Measurements from ENCODE around the gene KRTAP1-3.
"Not testable (repeated sequence)": the region's sequence is repeated elsewhere in the genome, so short reads cannot be mapped to it uniquely, and the experiment has no call there.

Gene KRTAP1-3

DNA sequence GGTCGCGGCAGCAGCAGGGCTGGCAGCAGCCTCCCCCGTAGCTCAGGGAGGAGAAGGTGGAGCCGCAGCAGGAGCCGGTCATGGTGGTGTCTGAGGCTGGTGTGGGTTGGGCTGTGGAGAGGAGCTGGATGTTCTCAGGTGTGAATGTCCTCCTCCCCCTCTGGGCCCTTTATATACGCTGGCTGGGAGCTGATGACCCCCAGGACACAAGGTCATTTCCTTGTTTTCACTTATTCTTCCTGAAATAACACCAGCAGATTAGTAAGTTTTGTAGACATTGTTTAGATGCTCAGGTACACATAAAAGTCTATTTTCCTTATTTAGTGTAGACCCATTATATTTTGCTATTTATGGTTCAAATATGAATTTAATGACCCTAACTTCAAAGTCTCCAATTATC is 20.5 kb upstream of the KRTAP1-3 start, which contains the start of gene KRTAP2-2:
Gene KRTAP2-2, minus strand, starts transcription at position 101 of the 400 bp plus-strand sequence. Its CDS starts 19 bp downstream, at position 82.
- not testable (repeated sequence) for DNase-seq (ENCODE audit: insufficient read length, low spot score); FAIRE-seq

DNA sequence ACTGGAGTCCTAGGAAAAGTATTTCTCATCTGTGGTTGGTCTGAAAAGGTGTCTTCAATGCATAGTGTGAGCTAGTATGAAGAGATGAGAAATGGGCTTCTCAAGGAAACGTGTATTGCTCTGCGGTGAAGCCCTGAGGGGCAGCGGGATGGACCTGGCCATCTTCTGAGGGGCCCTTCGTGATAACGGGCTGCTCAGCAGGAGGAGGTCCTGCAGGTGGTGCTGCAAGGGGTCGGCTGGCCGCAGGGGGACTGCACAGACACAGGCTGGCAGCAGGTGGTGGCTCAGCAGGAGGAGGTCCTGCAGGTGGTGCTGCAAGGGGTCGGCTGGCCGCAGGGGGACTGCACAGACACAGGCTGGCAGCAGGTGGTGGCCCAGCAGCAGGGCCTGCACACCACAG is 19.9 kb upstream of the KRTAP1-3 start:
- not testable (repeated sequence) for FAIRE-seq

DNA sequence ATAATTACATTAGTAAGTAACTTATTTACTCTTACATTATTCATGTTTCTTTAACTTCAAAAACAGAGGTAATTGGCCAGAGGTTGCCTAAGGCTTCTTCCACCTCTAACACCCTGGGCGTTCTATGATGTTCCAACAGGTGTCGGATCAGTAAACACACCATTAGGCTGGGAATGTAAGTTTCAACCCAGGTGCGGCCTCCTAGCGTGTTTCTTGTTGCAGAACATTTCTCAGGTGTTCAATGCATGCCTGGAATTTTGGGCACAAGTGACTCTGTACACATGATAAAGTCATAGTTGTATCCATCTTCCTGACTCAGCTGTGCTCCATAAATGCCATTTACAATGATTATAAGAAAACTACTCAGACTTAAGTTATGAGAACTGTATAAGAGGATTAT is 19.4 kb upstream of the KRTAP1-3 start:
- FAIRE-seq (no peak), DNase-seq (ENCODE audit: insufficient read length, low spot score) (no peak)

More for the DNA sequence above, 19.9 kb upstream of the KRTAP1-3 start:
- not testable (repeated sequence) for DNase-seq (ENCODE audit: insufficient read length, low spot score)

DNA sequence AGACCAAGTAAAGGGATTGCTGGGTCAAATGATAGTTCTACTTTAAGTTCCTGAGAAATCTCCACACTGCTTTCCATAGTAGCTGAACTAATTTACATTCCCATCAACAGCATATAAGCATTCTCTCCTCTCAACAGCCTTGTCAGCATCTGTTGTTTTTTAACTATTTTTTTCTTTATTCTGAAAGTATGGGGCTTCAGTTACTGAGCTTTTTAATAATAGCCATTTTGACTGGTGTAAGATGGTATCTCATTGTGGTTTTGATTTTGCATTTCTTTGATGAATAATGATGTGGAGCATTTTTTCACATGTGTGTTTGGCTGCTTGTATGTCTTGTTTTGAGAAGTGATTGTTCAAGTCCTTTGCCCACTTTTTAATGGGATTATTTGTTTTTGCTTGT is 17.9 kb upstream of the KRTAP1-3 start:
- no peak for FAIRE-seq
- DNase-seq (ENCODE audit: insufficient read length, low spot score) = no peak

DNA sequence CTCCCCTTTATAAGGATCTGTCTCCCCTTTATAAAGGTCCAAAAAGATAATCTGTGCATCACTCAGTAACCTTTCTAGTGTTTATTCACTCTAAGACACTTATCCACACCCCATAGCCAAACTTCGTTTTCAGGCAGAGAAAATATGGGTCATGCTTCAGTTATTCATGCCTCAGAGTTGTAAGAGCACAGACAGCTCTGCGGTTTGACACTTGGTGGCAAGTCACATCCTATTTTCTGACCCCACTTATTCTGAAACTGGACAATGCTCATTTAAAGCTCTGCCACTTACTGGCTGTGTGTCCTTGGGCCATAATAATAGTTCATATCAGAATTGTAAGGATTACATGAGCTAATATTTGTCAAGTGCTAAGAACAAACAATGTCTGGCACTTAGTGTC is 14.4 kb upstream of the KRTAP1-3 start:
- DNase-seq (ENCODE audit: insufficient read length, low spot score) (peak; percentile 53), FAIRE-seq (peak; percentile 84)

DNA sequence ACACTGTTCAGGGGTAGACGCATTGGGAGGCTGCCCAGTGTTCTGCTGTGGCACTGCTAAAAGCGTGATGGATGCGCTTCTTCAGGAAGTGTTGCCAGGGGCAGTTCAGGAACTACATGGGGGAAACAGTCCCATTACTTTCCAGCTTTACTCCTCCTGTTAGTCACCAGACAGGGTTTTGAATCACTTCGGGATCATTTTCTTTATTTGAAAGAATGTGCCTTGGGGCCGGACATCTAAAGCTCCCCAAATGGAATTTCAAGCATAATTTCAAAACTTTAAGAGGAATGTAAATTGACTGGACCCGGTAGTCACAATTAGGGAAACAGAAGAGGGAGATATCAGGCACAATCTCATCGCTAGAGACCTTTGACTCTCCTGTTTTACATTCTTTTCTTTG is 13.8 kb upstream of the KRTAP1-3 start:
- FAIRE-seq (peak; percentile 68), DNase-seq (ENCODE audit: insufficient read length, low spot score) (peak; percentile 62)

DNA sequence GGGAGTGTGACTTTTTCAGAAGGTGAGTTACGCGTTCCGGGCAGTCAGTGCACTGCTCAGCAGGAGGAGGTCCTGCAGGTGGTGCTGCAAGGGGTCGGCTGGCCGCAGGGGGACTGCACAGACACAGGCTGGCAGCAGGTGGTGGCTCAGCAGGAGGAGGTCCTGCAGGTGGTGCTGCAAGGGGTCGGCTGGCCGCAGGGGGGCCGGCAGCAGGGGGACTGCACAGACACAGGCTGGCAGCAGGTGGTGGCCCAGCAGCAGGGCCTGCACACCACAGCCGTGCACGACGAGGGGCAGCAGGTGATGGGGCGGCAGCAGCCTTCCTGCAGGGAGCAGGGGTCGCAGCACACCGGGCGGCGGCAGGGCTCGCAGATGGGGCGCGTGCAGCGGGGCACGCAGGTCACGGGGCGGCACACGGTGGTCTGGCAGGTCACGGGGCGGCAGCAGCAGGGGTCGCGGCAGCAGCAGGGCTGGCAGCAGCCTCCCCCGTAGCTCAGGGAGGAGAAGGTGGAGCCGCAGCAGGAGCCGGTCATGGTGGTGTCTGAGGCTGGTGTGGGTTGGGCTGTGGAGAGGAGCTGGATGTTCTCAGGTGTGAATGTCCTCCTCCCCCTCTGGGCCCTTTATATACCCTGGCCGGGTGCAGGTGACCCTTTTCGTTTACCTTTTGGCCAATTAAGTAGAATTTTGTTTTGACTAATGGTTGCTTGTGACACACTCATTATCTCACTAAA is 12.2 kb upstream of the KRTAP1-3 start, which contains the start of gene KRTAP2-1:
Gene KRTAP2-1, minus strand, starts transcription at position 582 of the 731 bp plus-strand sequence. Its CDS starts 49 bp downstream, at position 533.
- not testable (repeated sequence) for FAIRE-seq

DNA sequence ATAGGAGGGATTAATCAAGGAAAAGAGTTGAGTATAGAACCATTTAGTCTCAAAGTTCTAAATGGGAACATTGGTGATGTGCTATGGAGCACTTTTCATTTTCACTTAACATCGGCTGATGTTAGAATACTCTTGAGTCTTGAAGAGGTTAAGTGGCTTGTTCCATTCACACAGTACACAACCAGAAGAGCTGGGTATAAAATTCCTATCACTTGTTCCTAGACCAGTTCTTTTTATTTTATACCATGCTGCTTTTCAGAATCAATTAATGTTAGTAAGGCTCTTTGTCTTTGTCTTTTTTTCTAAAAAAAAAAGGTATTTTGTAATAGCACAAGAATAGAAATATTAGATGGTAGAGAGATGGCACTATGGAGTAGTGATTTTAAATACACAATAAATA is 8.3 kb upstream of the KRTAP1-3 start:
- FAIRE-seq (no peak), DNase-seq (ENCODE audit: insufficient read length, low spot score) (no peak)

More for the DNA sequence above, 12.2 kb upstream of the KRTAP1-3 start, which contains the start of gene KRTAP2-1:
- DNase-seq (ENCODE audit: insufficient read length, low spot score) = not testable (repeated sequence)

DNA sequence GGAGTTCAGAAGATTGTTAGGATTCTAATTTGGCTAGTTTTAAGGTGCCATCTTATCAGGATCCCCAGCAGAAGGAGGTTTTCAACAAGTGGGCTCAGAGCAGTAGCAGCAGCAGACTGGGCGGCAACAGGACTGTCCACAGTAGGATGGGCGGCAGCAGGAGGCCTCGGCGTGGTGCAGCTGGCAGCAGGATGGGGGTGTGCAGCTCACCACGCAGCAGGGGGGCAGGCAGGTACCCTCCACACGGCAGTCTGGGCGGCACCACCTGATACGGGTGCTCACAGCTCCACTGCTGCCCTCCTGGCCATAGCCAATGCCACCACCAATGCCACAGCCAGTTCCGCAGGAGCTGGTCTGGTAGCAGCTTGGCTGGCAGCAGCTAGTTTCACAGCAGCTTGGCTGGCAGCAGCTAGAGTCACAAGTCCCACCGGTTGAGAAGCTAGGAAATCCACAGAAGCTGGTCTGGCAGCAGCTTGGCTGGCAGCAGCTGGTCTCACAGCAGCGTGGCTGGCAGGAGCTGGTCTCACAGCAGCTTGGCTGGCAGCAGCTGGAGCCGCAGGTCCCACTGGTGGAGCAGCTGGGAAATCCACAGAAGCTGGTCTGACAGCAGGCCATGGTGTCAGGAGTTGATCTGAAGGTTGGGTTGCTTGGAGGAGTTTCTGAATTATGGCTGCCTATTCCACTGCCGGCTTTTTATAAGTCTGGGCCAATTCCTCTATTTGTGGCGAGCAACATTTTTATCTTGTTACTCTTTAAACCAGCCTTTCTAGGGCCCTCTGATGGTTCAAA is 6.3 kb upstream of the KRTAP1-3 start, which contains the start of gene KRTAP1-1:
Gene KRTAP1-1, minus strand, starts transcription at position 668 of the 789 bp plus-strand sequence. Its CDS starts 53 bp downstream, at position 615.
- FAIRE-seq = peak; percentile 96
- not testable (repeated sequence) for DNase-seq (ENCODE audit: insufficient read length, low spot score)

DNA sequence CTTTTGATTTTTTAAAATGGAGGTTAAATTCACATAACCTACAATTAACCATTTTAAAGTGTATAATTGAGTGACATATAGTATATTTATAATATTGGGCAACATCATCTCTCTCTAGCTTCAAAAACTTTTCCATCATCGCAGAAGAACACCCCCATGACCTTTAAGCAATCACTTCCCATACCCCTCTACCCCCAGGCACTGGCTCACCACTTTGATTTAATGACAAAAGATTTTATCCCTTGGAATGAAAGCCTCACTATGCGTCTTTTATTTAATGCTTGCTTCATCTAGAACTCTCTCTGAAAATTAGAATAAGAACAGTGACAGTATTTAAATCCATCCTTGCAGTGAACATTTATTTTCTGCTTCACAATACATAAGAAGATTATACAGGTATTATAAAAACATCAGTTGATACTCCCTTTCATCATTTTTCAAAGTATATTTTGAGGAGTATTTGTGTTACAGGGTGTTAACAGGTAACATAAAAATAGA is 3.2 kb upstream of the KRTAP1-3 start:
- no peak for FAIRE-seq
- DNase-seq (ENCODE audit: insufficient read length, low spot score) = no peak

DNA sequence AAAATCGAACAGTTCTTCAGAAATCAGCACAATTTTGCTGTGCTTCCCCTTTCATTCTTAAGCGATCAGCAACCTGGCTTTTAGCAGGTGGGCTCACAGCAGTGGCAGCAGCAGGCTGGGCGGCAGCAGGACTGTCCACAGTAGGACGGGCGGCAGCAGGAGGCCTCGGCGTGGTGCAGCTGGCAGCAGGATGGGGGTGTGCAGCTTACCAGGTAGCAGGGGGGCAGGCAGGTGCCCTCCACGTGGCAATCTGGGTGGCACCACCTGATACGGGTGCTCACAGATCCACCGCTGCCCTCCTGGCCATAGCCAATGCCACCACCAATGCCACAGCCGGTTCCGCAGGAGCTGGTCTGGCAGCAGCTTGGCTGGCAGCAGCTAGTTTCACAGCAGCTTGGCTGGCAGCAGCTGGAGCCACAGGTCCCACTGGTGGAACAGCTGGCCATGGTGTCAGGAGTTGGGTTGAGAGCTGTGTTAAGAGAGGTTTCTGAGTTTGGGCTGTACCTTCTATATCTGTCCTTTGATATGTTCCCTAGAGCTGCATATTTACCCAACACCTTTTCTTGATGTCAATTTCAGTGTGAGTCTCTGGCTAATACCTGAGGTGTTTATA is 4.9 kb downstream of the KRTAP1-3 start, which contains the start of gene KRTAP1-4:
Gene KRTAP1-4, minus strand, starts transcription at position 563 of the 613 bp plus-strand sequence. Its CDS starts 117 bp downstream, at position 446.
- DNase-seq (ENCODE audit: insufficient read length, low spot score) = no peak
- peak; percentile 92 for FAIRE-seq

DNA sequence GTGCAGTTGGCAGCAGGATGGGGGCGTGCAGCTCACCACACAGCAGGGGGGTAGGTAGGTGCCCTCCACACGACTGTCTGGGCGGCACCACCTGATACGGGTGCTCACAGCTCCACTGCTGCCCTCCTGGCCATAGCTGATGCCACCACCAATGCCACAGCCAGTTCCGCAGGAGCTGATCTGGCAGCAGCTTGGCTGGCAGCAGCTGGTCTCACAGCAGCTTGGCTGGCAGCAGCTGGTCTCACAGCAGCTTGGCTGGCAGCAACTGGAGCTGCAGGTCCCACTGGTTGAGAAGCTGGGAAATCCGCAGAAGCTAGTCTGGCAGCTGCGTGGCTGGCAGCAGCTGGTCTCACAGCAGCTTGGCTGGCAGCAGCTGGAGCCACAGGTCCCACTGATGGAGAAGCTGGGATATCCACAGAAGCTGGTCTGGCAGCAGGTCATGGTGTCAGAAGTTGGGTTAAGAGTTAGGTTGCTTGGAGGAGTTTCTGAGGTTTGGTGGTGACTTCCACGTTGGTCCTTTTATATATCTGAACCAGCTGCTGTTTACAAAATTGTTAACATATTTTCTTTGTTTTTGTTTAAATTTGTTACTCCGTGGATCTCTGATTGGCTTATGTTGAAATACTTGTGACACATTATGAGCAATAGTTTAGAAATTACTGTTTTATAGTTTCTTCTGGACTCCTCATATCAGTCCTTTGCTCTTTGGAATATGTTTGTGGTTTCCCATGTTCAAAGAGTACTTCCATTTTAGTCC is 7.8 kb downstream of the KRTAP1-3 start, which contains the start of gene KRTAP1-5:
Gene KRTAP1-5, minus strand, starts transcription at position 494 of the 757 bp plus-strand sequence. Its CDS starts 53 bp downstream, at position 441.
- DNase-seq (ENCODE audit: insufficient read length, low spot score) (no peak), FAIRE-seq (peak; percentile 62)

DNA sequence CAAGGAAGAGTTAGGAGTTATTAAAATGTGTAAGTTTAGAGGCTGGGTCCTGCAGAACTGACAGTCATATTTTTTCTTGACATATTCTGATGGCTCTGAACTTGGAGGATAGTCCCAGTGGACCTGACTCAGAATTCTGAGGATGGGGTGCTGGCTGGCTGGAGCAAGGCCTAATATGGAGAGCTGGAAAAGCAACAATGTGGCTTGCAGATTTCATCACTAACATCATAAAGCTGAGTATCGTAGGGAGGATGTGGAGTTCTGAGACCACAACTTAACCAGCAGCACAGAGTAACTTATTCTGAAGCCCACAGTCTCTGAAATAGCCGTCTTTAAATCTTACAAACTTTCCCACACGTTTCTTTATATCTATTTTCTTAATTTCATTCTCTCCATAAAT is 10.0 kb downstream of the KRTAP1-3 start:
- FAIRE-seq = no peak
- no peak for DNase-seq (ENCODE audit: insufficient read length, low spot score)

DNA sequence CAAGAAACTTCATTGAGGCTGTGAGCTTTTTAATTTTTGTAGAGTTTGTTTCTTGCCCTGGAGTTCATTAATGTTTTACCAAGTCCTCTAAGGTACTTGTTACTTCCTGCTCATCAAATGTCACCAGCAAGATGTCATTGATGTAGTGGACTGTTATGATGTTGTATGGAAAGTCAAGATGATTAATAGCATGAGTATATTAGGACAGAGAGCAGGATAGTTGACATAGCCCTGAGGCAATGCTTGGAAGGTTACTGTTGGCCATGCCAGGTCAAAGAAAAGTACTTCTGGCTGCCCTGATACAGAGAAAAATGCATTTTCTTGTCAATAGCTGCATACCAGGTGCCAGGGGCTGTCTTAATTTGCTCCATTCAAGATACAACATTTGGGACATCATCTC is 14.3 kb downstream of the KRTAP1-3 start:
- FAIRE-seq = peak; percentile 67
- DNase-seq (ENCODE audit: insufficient read length, low spot score) = no peak

DNA sequence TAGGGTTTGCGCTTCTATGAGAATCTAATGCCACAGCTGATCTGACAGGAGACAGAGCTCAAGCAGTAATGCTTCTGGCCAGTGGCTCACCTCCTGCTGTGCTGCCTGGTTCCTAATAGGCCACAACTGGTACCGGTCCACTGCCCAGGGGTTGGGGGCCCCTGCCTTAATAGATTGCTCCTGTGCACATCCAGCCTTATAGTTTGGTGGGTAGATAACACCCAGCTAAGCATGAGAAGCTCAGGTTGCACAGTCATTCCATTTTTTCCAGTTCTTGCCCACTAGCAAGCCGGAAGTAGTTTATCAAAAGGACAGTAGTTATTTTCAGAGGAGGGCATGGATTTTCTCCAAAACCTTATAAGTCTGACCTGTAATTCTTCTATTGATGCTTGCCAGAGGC is 15.3 kb downstream of the KRTAP1-3 start:
- DNase-seq (ENCODE audit: insufficient read length, low spot score) (no peak), FAIRE-seq (no peak)

DNA sequence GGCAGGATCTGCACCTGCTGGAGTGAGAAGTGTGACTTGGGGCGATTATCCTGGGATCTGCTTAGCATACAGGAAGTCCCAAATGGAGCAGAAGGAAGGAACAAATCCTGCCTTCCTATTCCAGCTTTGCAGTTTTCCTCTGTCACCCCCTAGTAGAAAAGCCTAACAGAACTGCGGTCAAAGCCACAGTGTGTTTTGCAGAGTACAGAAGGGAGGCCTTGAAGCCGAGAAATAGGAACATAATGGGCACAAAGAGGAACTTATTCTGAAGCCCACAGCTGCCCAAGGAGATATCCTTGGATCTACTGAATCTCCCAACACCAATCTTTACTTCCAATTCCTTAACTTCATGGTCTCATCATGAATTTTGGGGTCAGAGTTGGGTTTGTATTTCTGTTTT is 16.1 kb downstream of the KRTAP1-3 start:
- DNase-seq (ENCODE audit: insufficient read length, low spot score) (no peak), FAIRE-seq (no peak)

DNA sequence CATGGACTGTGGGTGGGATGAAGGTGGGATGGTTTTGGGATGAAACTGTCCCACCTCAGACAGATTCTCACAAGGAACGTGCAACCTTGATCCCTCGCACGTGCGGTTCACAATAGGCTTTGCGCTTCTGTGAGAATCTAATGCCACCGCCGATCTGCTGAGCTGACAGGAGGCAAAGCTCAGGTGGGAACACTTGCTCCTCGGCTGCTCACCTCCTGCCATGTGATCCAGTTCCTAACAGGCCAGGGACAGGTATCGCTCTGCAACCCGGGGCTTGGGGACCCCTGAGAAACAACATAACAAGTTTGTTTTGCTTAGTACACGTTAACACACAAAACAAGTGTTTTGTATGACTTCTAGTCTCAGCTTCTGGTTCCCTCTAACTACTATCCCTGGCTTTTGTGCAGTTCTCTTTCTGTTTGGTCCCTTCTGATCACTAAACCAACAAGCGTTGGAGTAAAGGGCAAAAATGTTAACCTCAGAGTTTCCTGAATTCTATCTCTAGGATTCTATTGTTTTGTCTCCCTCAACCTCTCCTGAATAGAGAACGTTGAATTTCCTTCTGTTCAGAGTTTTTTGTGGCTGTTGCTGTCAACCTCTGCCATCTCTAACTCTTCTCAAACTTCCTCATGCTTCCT is 18.0 kb downstream of the KRTAP1-3 start:
- peak; percentile 58 for FAIRE-seq

DNA sequence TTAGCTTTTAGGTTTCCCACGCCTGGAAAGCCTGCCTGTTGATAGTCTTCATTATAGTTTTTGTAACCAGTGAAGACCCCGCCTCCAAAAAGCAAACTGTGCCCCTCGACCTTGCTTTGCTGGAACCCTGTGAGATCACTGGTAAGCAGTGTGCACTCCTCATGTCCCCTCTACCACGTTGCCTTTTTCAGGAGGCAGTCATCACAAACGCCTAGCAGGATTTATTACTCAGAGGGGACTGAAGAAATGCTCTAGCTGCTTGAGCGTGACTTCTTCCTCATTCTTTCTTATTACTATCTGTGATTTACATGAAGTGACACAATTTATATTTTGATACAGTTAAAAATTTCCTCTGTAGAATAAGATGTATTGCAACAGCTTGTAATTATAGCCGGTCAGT is 19.2 kb downstream of the KRTAP1-3 start:
- FAIRE-seq (peak; percentile 16), DNase-seq (ENCODE audit: insufficient read length, low spot score) (no peak)

More for the DNA sequence above, 18.0 kb downstream of the KRTAP1-3 start:
- DNase-seq (ENCODE audit: insufficient read length, low spot score) = no peak

DNA sequence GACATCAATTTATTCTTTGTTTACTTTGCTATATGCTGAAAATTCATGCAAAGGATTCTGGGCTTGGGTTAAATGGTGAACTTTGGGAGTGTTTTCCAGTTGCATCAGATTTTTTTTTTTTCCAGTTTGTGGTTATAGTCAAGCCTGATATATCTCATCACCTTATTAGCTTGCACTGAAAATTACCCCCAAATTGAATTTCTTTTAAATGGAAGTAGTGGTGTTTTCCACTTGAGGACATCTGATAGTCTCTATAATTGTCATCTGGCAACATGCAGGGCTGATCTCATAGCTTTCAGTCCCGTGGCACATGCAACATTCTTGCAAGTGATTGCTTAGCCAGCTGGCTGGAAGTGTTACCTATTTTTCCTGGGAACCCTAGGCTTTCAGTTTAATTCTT is 21.1 kb downstream of the KRTAP1-3 start:
- FAIRE-seq (peak; percentile 9), DNase-seq (ENCODE audit: insufficient read length, low spot score) (no peak)

All from HTR-8/SVneo (cell line).